Measurements from ENCODE around the gene PDE4D.

The PDE4D gene

GRCh38 chr5:59157068-59157467 is 736.5 kb downstream of the PDE4D start:
- DNase-seq: no peak

- DNase-seq: no peak
These were observed 740.8 kb downstream of the PDE4D start for GRCh38 chr5:59152701-59153245.

- DNase-seq: no peak
These were observed 742.2 kb downstream of the PDE4D start for GRCh38 chr5:59151162-59151889.

- DNase-seq: no peak
These were observed 743.7 kb downstream of the PDE4D start for GRCh38 chr5:59149827-59150226.

GRCh38 chr5:59149271-59149670 is 744.3 kb downstream of the PDE4D start:
- DNase-seq: peak; percentile 32 to 60

- DNase-seq: no peak
These were observed 746.8 kb downstream of the PDE4D start for GRCh38 chr5:59146729-59147128.

GRCh38 chr5:59143926-59144333 is 749.6 kb downstream of the PDE4D start:
- DNase-seq: no peak

- DNase-seq: no peak
These were observed 750.6 kb downstream of the PDE4D start for GRCh38 chr5:59142927-59143326.

- no peak for DNase-seq
These were observed 751.4 kb downstream of the PDE4D start for GRCh38 chr5:59142138-59142537.

GRCh38 chr5:59140133-59140532 is 753.4 kb downstream of the PDE4D start:
- DNase-seq: no peak

GRCh38 chr5:59139695-59140094 is 753.8 kb downstream of the PDE4D start:
- no peak for DNase-seq

GRCh38 chr5:59138509-59138908 is 755.0 kb downstream of the PDE4D start:
- DNase-seq: no peak

GRCh38 chr5:59137846-59138245 is 755.7 kb downstream of the PDE4D start:
- DNase-seq: no peak

GRCh38 chr5:59136549-59136948 is 757.0 kb downstream of the PDE4D start:
- DNase-seq: no peak

- DNase-seq: no peak
These were observed 758.9 kb downstream of the PDE4D start for GRCh38 chr5:59134471-59135163.

- no peak for DNase-seq
These were observed 759.7 kb downstream of the PDE4D start for GRCh38 chr5:59133764-59134261.

- no peak for DNase-seq
These were observed 761.4 kb downstream of the PDE4D start for GRCh38 chr5:59132131-59132530.

GRCh38 chr5:59130431-59130830 is 763.1 kb downstream of the PDE4D start:
- no peak for DNase-seq

- DNase-seq: no peak
These were observed 764.8 kb downstream of the PDE4D start for GRCh38 chr5:59128646-59129290.

GRCh38 chr5:59126708-59127573 is 766.6 kb downstream of the PDE4D start:
- no peak for DNase-seq

GRCh38 chr5:59126016-59126707 is 767.4 kb downstream of the PDE4D start:
- DNase-seq: no peak
